ENCODE data around the gene DIAPH3. TPM values are rescaled to one million over a fixed set of nuclear protein-coding genes. Genes with fewer than 3 reads are reported as not detected.

DIAPH3 gene
- total and polyA plus RNA-seq, 8 donors = 3.3 to 19.1 (median 10.6) TPM

DNA sequence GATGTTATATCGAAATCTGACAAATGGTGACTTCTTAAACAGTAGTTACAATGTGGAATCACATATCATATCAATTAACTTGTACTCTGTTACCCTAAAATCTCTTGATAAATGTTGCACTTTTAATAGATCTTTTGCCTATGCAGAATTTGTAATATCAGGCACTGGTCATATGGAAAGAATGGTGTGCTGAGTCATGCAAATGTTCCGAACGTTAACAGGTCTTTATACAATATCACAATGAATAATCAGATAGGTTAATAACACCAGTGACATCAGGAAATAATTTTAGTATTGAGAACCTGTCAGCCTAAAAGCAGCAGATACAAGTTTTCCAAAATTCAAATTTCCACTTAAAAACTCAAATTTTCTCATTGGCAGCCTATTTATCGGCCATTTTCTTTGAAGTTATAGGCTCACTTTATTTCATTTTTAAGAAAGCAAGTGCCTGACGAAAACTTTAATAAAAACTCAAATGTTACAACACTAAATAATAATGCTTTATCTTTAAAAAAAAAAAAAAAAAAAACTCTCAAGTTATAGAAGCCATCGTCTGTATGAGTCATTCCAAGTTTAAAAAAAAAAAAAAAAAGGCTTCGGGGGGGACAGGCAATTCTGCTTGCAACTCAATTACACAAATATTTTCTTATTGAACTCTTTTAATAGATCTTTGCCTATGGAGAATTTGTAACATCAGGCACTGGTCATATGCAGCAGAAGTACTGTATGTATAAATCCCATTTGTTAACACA lies 180.9 kb downstream of the DIAPH3 start:
- no peak overlapping the region for H3K4me3 ChIP-seq
- no peak overlapping the region for H3K27ac ChIP-seq
- H3K36me3 ChIP-seq = no peaks in the 10 kb centered on the region
- intact Hi-C loops (cut with DNase I) = no loop called here
- no peak for ATAC-seq
- H3K27me3 ChIP-seq = no peaks in the 10 kb centered on the region
- H3K4me1 ChIP-seq = no peaks in the 10 kb centered on the region
- TF ChIP-seq, protein P1, sequence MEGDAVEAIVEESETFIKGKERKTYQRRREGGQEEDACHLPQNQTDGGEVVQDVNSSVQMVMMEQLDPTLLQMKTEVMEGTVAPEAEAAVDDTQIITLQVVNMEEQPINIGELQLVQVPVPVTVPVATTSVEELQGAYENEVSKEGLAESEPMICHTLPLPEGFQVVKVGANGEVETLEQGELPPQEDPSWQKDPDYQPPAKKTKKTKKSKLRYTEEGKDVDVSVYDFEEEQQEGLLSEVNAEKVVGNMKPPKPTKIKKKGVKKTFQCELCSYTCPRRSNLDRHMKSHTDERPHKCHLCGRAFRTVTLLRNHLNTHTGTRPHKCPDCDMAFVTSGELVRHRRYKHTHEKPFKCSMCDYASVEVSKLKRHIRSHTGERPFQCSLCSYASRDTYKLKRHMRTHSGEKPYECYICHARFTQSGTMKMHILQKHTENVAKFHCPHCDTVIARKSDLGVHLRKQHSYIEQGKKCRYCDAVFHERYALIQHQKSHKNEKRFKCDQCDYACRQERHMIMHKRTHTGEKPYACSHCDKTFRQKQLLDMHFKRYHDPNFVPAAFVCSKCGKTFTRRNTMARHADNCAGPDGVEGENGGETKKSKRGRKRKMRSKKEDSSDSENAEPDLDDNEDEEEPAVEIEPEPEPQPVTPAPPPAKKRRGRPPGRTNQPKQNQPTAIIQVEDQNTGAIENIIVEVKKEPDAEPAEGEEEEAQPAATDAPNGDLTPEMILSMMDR (IDR thresholded peaks at IDR 0.05) = no peak
- DNase-seq = no peak
- H3K9me3 ChIP-seq = no peaks in the 10 kb centered on the region

DNA sequence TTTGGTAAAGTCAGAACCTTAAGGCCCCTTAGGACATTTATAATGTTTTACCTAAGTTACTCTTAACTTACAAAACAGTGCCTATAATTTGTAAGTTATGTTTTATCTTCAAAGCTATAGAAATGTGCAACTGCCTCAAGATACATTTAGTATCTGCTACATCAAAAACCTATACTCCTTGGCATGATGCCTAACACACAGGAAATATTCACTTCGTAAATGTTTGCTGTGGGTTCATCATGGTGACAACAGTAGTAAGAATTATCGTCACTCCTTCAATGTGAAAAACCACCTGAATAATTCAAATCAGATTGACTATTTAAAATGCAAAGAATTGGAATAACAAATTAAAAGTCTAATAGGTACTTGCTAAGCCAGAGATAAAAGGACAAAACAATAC lies 184.1 kb downstream of the DIAPH3 start:
- H3K36me3 ChIP-seq = no peaks in the 10 kb centered on the region
- no peaks in the 10 kb centered on the region for H3K4me1 ChIP-seq
- TF ChIP-seq, protein P1 (IDR thresholded peaks at IDR 0.05) = no peak
- H3K27ac ChIP-seq = no peak overlapping the region
- H3K9me3 ChIP-seq = no peaks in the 10 kb centered on the region
- ATAC-seq (no peak), DNase-seq (no peak)
- no peaks in the 10 kb centered on the region for H3K27me3 ChIP-seq
- intact Hi-C loops (cut with DNase I) = no loop called here
- no peak overlapping the region for H3K4me3 ChIP-seq

DNA sequence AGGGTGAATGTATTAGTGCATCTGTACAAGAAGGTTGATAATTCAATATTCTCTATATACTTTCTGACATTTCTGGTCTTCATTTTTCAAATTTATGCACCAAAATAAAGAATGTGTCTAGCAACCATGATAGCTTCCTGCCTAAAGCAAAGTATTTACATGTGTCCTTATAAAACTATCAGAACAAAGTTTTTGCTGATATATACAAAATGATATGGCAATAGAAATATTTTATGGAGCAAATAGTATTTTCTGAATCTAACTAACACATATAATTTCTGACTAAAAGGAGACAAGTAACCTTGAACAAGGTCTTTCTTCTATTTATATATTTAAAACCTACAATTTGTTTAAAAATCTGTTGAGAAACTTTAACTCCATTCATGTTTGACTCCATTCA lies 184.9 kb downstream of the DIAPH3 start:
- H3K27me3 ChIP-seq = no peaks in the 10 kb centered on the region
- TF ChIP-seq, protein P1 (IDR thresholded peaks at IDR 0.05) = no peak
- no peak for DNase-seq

DNA sequence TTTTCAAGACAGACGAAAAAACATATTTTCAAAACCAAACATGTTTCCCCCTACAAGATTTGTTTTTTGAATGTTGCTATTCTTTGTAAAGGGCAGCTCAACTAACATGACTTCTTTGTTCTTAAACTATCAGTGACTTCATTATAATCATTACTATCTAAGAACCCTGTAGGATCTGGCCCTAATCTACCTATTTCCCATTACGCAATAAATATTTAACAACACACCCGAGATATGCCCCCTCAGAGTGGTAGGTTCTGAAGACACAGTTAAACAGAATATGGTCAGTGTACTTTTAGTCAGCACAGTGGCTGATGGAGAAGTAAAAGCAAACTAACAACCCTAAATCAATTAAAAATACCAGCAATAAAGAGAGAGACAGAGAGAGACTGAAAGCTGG lies 186.9 kb downstream of the DIAPH3 start:
- TF ChIP-seq, protein P1 (IDR thresholded peaks at IDR 0.05) = no peak
- Histone ChIP-seq H3K27me3 (no peaks in the 10 kb centered on the region), H3K4me1 (no peaks in the 10 kb centered on the region), H3K4me3 (no peak overlapping the region), H3K27ac (no peak overlapping the region), H3K36me3 (no peaks in the 10 kb centered on the region), H3K9me3 (no peaks in the 10 kb centered on the region)
- DNase-seq = no peak
- ATAC-seq = no peak
- intact Hi-C loops (cut with DNase I) = no loop called here

More for the DNA sequence above, 184.9 kb downstream of the DIAPH3 start:
- no peaks in the 10 kb centered on the region for H3K9me3 ChIP-seq
- no peaks in the 10 kb centered on the region for H3K4me1 ChIP-seq
- intact Hi-C loops (cut with DNase I) = no loop called here
- H3K4me3 ChIP-seq = no peak overlapping the region
- ATAC-seq = no peak
- no peak overlapping the region for H3K27ac ChIP-seq
- H3K36me3 ChIP-seq = no peaks in the 10 kb centered on the region

DNA sequence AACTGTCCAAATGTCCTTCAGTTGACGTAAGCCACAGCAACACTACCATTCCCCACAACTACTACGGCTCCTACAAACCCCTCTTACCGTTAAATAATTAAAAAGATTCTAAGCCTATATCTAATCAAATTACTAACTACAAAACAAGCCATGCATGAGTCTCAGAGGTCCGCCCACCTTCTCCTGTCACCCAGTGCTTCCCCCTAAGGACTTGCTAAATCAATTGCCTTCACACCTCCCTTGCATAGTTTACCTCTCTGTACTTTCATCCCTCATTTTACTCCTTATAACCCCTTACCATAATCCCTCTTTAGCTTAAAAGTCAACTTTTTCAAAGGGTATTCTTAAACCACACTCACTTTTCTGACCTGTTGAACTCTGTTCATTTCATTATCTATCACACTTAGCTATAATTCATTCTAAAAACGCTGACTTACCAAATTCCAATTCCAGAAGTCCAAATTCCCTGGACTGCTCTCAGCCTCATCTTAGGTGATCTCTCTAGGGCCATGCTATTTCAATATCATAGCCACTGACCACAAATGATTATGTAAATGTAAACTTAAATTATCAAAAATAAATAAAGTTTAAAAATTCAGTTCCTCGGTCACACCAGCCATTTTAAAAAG lies 187.8 kb downstream of the DIAPH3 start:
- H3K4me1 ChIP-seq = no peaks in the 10 kb centered on the region
- intact Hi-C loops (cut with DNase I) = no loop called here
- H3K27me3 ChIP-seq = no peaks in the 10 kb centered on the region
- DNase-seq = no peak
- ATAC-seq = no peak
- no peaks in the 10 kb centered on the region for H3K9me3 ChIP-seq
- H3K4me3 ChIP-seq = no peak overlapping the region
- H3K36me3 ChIP-seq = no peaks in the 10 kb centered on the region
- H3K27ac ChIP-seq = no peak overlapping the region
- TF ChIP-seq, protein P1 (IDR thresholded peaks at IDR 0.05) = no peak

Data from left lung (tissue), 10 donors.